GM23338 (cell line): ENCODE data around the gene RBP3. TPM values are rescaled to one million over a fixed set of nuclear protein-coding genes. Genes with fewer than 3 reads are reported as not detected.

ENCODE experiments used
- ATAC-seq: fragments of 200-7000 bp; cut with Tn5 transposase; 3 replicates; pipeline ENCODE4 v1.9.1; 2020
- DNase-seq: peaks from one replicate; pipeline ENCODE4 v3.0.0-alpha.2; 2015; ENCODE audit warnings: low spot score
- H2AFZ ChIP-seq: fragments of 200-600 bp; sonication (generic); 2 replicates; pipeline ENCODE4 v1.8.0; 2016; ENCODE audit warnings: antibody characterized with exemption, mild to moderate bottlenecking, moderate library complexity
- H3F3A ChIP-seq: fragments of 200-600 bp; sonication (generic); replicated peaks from 2 replicates; pipeline ENCODE4 v1.8.0; 2017; ENCODE audit warnings: antibody characterized with exemption, mixed run types, low read depth
- H3K27ac ChIP-seq: fragments of 200-600 bp; sonication (generic); 2 replicates; pipeline ENCODE4 v1.6.1; 2016; ENCODE audit warnings: low read depth
- H3K27me3 ChIP-seq: fragments of 200-600 bp; sonication (generic); 2 replicates; pipeline ENCODE4 v1.8.0; 2016; ENCODE audit warnings: mild to moderate bottlenecking, mixed run types, moderate library complexity; ENCODE audit not compliant: insufficient read depth
- H3K36me3 ChIP-seq: fragments of 200-600 bp; sonication (generic); 2 replicates; pipeline ENCODE4 v1.8.0; 2016; ENCODE audit warnings: mild to moderate bottlenecking; ENCODE audit not compliant: insufficient read depth
- H3K4me1 ChIP-seq: fragments of 200-600 bp; sonication (generic); 2 replicates; pipeline ENCODE4 v1.8.0; 2016; ENCODE audit warnings: mild to moderate bottlenecking, moderate library complexity; ENCODE audit not compliant: insufficient read depth
- H3K4me2 ChIP-seq: fragments of 200-600 bp; sonication (generic); 2 replicates; pipeline ENCODE4 v1.7.1; 2017; ENCODE audit warnings: mixed run types
- H3K4me3 ChIP-seq: fragments of 200-600 bp; sonication (generic); 2 replicates; pipeline ENCODE4 v1.6.1; 2016; ENCODE audit warnings: mixed run types
- H3K79me2 ChIP-seq: fragments of 200-600 bp; sonication (generic); replicated peaks from 2 replicates; pipeline ENCODE4 v1.8.0; 2017; ENCODE audit warnings: mild to moderate bottlenecking; ENCODE audit not compliant: insufficient read depth
- H3K9me2 ChIP-seq: fragments of 200-600 bp; sonication (generic); 2 replicates; pipeline ENCODE4 v1.8.0; 2017; ENCODE audit not compliant: insufficient read depth
- H4K20me1 ChIP-seq: fragments of 200-600 bp; sonication (generic); replicated peaks from 2 replicates; pipeline ENCODE4 v1.8.0; 2017; ENCODE audit warnings: mild to moderate bottlenecking; ENCODE audit not compliant: insufficient read depth
- H3K27ac Mint-ChIP-seq: 2 replicates; pipeline ENCODE4 v1.8.0; 2020; ENCODE audit warnings: inconsistent platforms, mild to moderate bottlenecking, moderate library complexity, mixed read lengths
- H3K27me3 Mint-ChIP-seq: 3 replicates; pipeline ENCODE4 v1.8.0; 2022; ENCODE audit warnings: low read depth, mild to moderate bottlenecking, moderate library complexity, mixed read lengths, inconsistent platforms; ENCODE audit not compliant: insufficient read depth, poor library complexity
- H3K36me3 Mint-ChIP-seq: 3 replicates; pipeline ENCODE4 v1.8.0; 2021; ENCODE audit warnings: low read depth, mild to moderate bottlenecking, inconsistent platforms, moderate library complexity, mixed read lengths
- H3K4me1 Mint-ChIP-seq: 3 replicates; pipeline ENCODE4 v1.8.0; 2020; ENCODE audit warnings: mild to moderate bottlenecking, inconsistent platforms, mixed read lengths
- H3K4me3 Mint-ChIP-seq: 3 replicates; pipeline ENCODE4 v1.8.0; 2021; ENCODE audit warnings: moderate library complexity, mild to moderate bottlenecking, inconsistent platforms, mixed read lengths
- H3K9me3 Mint-ChIP-seq: 3 replicates; pipeline ENCODE4 v1.8.0; 2020; ENCODE audit warnings: moderate library complexity, mild to moderate bottlenecking, inconsistent platforms, mixed read lengths
- CREB1 ChIP-seq: fragments of 250-450 bp; sonication (Bioruptor Pico); IDR thresholded peaks from 2 replicates; pipeline ENCODE4 v1.5.0; 2020; ENCODE audit warnings: low read depth, mild to moderate bottlenecking, moderate library complexity
- EZH2 ChIP-seq: fragments of 200-600 bp; sonication (generic); IDR thresholded peaks from one replicate; pipeline ENCODE4 v1.8.0; 2017; ENCODE audit warnings: antibody characterized with exemption, mild to moderate bottlenecking, low read depth; ENCODE audit not compliant: unreplicated experiment
- EZH2phosphoT487 ChIP-seq: fragments of 200-600 bp; sonication (generic); IDR thresholded peaks from one replicate; pipeline ENCODE4 v1.8.1; 2018; ENCODE audit warnings: antibody characterized with exemption; ENCODE audit not compliant: unreplicated experiment
- JUNB ChIP-seq: IDR thresholded peaks from one replicate; pipeline ENCODE4 v1.6.1; 2016; ENCODE audit warnings: antibody characterized with exemption; ENCODE audit not compliant: unreplicated experiment
- NANOG ChIP-seq: IDR thresholded peaks from 2 replicates; pipeline ENCODE4 v1.6.1; 2016; ENCODE audit warnings: antibody characterized with exemption, borderline replicate concordance
- POLR2AphosphoS5 ChIP-seq: IDR thresholded peaks from 2 replicates; pipeline ENCODE4 v1.6.1; 2016; ENCODE audit warnings: antibody characterized with exemption, low read depth
- STAT1 ChIP-seq: IDR thresholded peaks from one replicate; pipeline ENCODE4 v1.6.1; 2016; ENCODE audit warnings: antibody characterized with exemption; ENCODE audit not compliant: unreplicated experiment
- ZNF114 ChIP-seq: fragments of 250-450 bp; sonication (Bioruptor Pico); IDR thresholded peaks from 2 replicates; pipeline ENCODE4 v1.5.0; 2020; ENCODE audit warnings: mild to moderate bottlenecking, moderate library complexity
- ZNF462 ChIP-seq: fragments of 250-450 bp; sonication (Bioruptor Pico); IDR thresholded peaks from 2 replicates; pipeline ENCODE4 v1.5.0; 2020; ENCODE audit warnings: mild to moderate bottlenecking, moderate library complexity
- polyA plus RNA-seq: library from polyadenylated mRNA; unstranded; fragments of >200 nt; fragmentation: Nextera tagmentation; extraction: Ambion mirVana; gene quantifications from 2 replicates; pipeline ENCODE4 v1.2.1, GENCODE V29; 2016
- total RNA-seq: library from RNA; depleted of rRNA; stranded (reverse); fragments of >200 nt; shearing (Covaris generic); gene quantifications from 2 replicates; pipeline ENCODE4 v1.2.3, GENCODE V29; 2014
- TF ChIP-seq, protein P1 (sequence below), 2 experiments: fragments of 200-600 bp in 1 of 2; sonication (generic) in 1 of 2; conservative IDR thresholded peaks; 2 replicates each; pipeline versions ENCODE4 v1.5.1 to v1.6.1; 2016 to 2017; ENCODE audit warnings: antibody characterized with exemption in 2 of 2, low read depth in 2 of 2, mild to moderate bottlenecking in 2 of 2, moderate library complexity in 1 of 2
- TF ChIP-seq, protein P2 (sequence below): IDR thresholded peaks from 2 replicates; pipeline ENCODE4 v1.6.1; 2016; ENCODE audit warnings: antibody characterized with exemption

Gene RBP3
- total and polyA plus RNA-seq, 2 experiments from 2014 or later, result not detected

DNA sequence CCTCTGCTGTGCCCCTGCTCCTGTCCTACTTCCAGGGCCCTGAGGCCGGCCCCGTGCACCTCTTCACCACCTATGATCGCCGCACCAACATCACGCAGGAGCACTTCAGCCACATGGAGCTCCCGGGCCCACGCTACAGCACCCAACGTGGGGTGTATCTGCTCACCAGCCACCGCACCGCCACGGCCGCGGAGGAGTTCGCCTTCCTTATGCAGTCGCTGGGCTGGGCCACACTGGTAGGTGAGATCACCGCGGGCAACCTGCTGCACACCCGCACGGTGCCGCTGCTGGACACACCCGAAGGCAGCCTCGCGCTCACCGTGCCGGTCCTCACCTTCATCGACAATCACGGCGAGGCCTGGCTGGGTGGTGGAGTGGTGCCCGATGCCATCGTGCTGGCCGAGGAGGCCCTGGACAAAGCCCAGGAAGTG lies 1.8 kb downstream of the RBP3 start:
- Histone ChIP-seq H2AFZ (0 out of 2 replicates have a peak overlapping the region, but pooled peaks have one; percentile 7), H3K9me2 (no peaks in the 10 kb centered on the region; the same call in 1 of the 2 replicates), H3K27ac (no peak overlapping the region), H3K4me2 (no peak overlapping the region), H3K4me3 (no peak overlapping the region), H4K20me1 (no peaks in the 10 kb centered on the region), H3K79me2 (no peaks in the 10 kb centered on the region), H3K4me1 (no peaks in the 10 kb centered on the region), H3F3A (no peaks in the 10 kb centered on the region), H3K36me3 (no peaks in the 10 kb centered on the region), H3K27me3 (no peaks in the 10 kb centered on the region)
- Mint-ChIP-seq H3K36me3 (no peaks in the 10 kb centered on the region), H3K27ac (no peak overlapping the region), H3K4me3 (no peak overlapping the region), H3K4me1 (peaks cover 4% of the 10 kb centered on the region; the same call in 1 of the 3 replicates), H3K27me3 (peaks cover 6% of the 10 kb centered on the region), H3K9me3 (no peaks in the 10 kb centered on the region)
- DNase-seq (no peak), ATAC-seq (no peak)
- TF ChIP-seq NANOG (no peak), EZH2phosphoT487 (no peak), POLR2AphosphoS5 (no peak)
- TF ChIP-seq, protein P1, sequence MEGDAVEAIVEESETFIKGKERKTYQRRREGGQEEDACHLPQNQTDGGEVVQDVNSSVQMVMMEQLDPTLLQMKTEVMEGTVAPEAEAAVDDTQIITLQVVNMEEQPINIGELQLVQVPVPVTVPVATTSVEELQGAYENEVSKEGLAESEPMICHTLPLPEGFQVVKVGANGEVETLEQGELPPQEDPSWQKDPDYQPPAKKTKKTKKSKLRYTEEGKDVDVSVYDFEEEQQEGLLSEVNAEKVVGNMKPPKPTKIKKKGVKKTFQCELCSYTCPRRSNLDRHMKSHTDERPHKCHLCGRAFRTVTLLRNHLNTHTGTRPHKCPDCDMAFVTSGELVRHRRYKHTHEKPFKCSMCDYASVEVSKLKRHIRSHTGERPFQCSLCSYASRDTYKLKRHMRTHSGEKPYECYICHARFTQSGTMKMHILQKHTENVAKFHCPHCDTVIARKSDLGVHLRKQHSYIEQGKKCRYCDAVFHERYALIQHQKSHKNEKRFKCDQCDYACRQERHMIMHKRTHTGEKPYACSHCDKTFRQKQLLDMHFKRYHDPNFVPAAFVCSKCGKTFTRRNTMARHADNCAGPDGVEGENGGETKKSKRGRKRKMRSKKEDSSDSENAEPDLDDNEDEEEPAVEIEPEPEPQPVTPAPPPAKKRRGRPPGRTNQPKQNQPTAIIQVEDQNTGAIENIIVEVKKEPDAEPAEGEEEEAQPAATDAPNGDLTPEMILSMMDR (conservative IDR thresholded peaks at IDR 0.05; ENCODE audit: low read depth in 2 of 2), result no peak

DNA sequence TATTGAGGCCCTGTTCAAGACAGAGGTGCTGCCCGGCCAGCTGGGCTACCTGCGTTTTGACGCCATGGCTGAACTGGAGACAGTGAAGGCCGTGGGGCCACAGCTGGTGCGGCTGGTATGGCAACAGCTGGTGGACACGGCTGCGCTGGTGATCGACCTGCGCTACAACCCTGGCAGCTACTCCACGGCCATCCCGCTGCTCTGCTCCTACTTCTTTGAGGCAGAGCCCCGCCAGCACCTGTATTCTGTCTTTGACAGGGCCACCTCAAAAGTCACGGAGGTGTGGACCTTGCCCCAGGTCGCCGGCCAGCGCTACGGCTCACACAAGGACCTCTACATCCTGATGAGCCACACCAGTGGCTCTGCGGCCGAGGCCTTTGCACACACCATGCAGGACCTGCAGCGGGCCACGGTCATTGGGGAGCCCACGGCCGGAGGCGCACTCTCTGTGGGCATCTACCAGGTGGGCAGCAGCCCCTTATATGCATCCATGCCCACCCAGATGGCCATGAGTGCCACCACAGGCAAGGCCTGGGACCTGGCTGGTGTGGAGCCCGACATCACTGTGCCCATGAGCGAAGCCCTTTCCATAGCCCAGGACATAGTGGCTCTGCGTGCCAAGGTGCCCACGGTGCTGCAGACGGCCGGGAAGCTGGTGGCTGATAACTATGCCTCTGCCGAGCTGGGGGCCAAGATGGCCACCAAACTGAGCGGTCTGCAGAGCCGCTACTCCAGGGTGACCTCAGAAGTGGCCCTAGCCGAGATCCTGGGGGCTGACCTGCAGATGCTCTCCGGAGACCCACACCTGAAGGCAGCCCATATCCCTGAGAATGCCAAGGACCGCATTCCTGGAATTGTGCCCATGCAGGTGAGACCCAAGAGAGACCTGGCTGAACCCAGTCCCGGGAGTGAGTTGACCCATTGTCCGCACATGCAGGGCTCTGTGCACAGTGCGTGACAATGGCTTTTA lies 2.8 kb downstream of the RBP3 start:
- Mint-ChIP-seq H3K4me3 (no peak overlapping the region), H3K36me3 (no peaks in the 10 kb centered on the region), H3K9me3 (no peaks in the 10 kb centered on the region), H3K4me1 (peaks cover 4% of the 10 kb centered on the region; the same call in 1 of the 3 replicates), H3K27ac (no peak overlapping the region), H3K27me3 (peaks cover 6% of the 10 kb centered on the region)
- no peaks in the 10 kb centered on the region for H3K79me2 ChIP-seq
- H3K4me2 ChIP-seq, result no peak overlapping the region
- H4K20me1 ChIP-seq, result no peaks in the 10 kb centered on the region
- no peak overlapping the region for H3K4me3 ChIP-seq
- no peak overlapping the region for H2AFZ ChIP-seq
- no peaks in the 10 kb centered on the region; the same call in 1 of the 2 replicates for H3K9me2 ChIP-seq
- no peaks in the 10 kb centered on the region for H3F3A ChIP-seq
- no peaks in the 10 kb centered on the region for H3K27me3 ChIP-seq
- no peak overlapping the region for H3K27ac ChIP-seq
- no peaks in the 10 kb centered on the region for H3K36me3 ChIP-seq
- ATAC-seq (no peak), DNase-seq (no peak)
- H3K4me1 ChIP-seq, result no peaks in the 10 kb centered on the region
- TF ChIP-seq ZNF114 (CRISPR knock-in tag), result no peak
- TF ChIP-seq STAT1, result no peak
- TF ChIP-seq, protein P2, sequence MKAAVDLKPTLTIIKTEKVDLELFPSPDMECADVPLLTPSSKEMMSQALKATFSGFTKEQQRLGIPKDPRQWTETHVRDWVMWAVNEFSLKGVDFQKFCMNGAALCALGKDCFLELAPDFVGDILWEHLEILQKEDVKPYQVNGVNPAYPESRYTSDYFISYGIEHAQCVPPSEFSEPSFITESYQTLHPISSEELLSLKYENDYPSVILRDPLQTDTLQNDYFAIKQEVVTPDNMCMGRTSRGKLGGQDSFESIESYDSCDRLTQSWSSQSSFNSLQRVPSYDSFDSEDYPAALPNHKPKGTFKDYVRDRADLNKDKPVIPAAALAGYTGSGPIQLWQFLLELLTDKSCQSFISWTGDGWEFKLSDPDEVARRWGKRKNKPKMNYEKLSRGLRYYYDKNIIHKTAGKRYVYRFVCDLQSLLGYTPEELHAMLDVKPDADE, result no peak
- no peak for TF ChIP-seq EZH2phosphoT487
- no peak for TF ChIP-seq CREB1 (CRISPR knock-in tag)
- TF ChIP-seq NANOG, result no peak
- TF ChIP-seq ZNF462 (CRISPR knock-in tag), result no peak
- no peak for TF ChIP-seq EZH2
- TF ChIP-seq JUNB, result no peak
- TF ChIP-seq POLR2AphosphoS5, result no peak
